Measurements from ENCODE around the gene GDI1.
A peak's percentile ranks its signal among the peaks of the same experiment; 100 is the strongest.

- peak in 2 of 4 donors; percentile 77 to 90 for TF ChIP-seq POLR2A (IDR thresholded peaks at IDR 0.05)
- TF ChIP-seq CTCF (IDR thresholded peaks at IDR 0.05): no peak
- TF ChIP-seq POLR2AphosphoS5 (IDR thresholded peaks at IDR 0.05): peak; percentile 93 to 100 (median 99)
- no peak for TF ChIP-seq EP300 (IDR thresholded peaks at IDR 0.05)
These were observed 38.9 kb upstream of the GDI1 start, which contains the start of gene RPL10 for GRCh38 chrX:154397888-154398667.

Measured in stomach (tissue), 4 donors.